Activated naive CD8-positive, alpha-beta T cell (primary cell): ENCODE data around the gene COX20.

ENCODE experiments used
- H3K27ac Mint-ChIP-seq: one replicate; pipeline ENCODE4 v1.8.0; 2021; ENCODE audit warnings: mixed read lengths
- H3K27me3 Mint-ChIP-seq: one replicate; pipeline ENCODE4 v1.8.0; 2021; ENCODE audit warnings: mixed read lengths
- H3K36me3 Mint-ChIP-seq: one replicate; pipeline ENCODE4 v1.8.0; 2021; ENCODE audit warnings: mixed read lengths
- H3K4me1 Mint-ChIP-seq: one replicate; pipeline ENCODE4 v1.8.0; 2021; ENCODE audit warnings: low read depth, mixed read lengths
- H3K4me3 Mint-ChIP-seq: one replicate; pipeline ENCODE4 v1.8.0; 2021; ENCODE audit warnings: mild to moderate bottlenecking, mixed read lengths
- H3K9me3 Mint-ChIP-seq: one replicate; pipeline ENCODE4 v1.8.0; 2021; ENCODE audit warnings: low read depth, mixed read lengths

COX20 gene

DNA sequence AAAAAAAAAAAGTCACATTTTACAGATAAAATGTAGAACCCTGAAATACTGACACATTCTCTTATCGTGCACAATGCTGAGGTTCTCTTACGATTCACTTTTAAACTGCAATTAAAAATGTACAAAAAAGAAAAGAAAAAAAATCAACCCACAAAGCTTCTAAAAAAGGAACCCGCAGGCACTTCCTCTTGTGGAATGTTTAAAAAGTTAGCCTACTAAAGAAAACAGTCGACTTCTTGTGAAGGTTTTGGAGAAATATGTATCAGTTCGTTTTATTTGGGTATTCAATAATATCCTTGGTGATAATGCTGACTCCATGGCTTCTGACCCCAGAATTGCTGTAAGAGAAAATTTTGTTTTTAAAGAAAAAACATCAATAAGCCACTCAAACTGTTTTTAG, 18.7 kb downstream of the COX20 start:
- Mint-ChIP-seq H3K4me3 (peak overlapping the region; percentile 99), H3K27ac (peak overlapping the region; percentile 76), H3K4me1 (peaks cover 93% of the 10 kb centered on the region), H3K27me3 (no peaks in the 10 kb centered on the region), H3K9me3 (no peaks in the 10 kb centered on the region), H3K36me3 (peaks cover 41% of the 10 kb centered on the region)

DNA sequence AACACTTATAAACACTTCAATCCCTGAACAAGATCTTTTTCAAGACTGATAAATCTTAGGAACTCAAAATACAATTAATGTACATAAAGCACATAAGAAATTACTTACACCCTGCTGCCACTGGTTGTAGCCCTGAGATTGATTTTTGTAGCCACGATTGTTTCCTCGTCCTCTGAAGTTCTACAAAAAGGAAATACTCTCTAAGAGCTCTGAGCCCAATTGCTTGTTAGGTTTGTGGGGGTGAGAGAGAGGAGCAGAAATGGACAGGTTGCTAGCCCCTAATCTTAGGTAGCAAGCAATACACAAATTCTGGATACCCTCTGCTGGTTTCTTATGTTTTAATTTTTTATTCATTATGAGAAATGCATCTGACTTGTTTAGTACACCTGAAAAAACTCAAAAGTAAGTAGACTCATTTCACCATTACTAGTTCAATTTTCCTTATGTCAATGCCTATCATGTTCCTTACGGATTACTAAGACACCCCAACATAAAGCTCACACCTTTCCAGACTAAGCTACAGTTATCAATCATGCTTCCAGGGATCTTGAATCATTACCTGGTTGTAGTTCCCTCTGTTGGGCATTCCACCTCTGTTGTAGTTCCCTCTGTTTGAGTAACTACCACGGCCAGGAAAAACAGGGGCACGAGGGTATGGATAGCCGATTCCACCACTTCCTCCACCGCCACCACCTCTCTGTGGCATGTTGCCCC, 19.6 kb downstream of the COX20 start:
- Mint-ChIP-seq H3K4me3 (peak overlapping the region; percentile 99), H3K9me3 (no peaks in the 10 kb centered on the region), H3K36me3 (peaks cover 41% of the 10 kb centered on the region), H3K27me3 (no peaks in the 10 kb centered on the region), H3K27ac (peak overlapping the region; percentile 91), H3K4me1 (peaks cover 92% of the 10 kb centered on the region)

GRCh38 chr1:244857761-244858160, 22.3 kb downstream of the COX20 start:
- Mint-ChIP-seq H3K27ac (peak overlapping the region; percentile 50), H3K9me3 (no peaks in the 10 kb centered on the region), H3K4me1 (peaks cover 79% of the 10 kb centered on the region), H3K27me3 (no peaks in the 10 kb centered on the region), H3K36me3 (peaks cover 44% of the 10 kb centered on the region), H3K4me3 (peak overlapping the region; percentile 99)

GRCh38 chr1:244858357-244858756, 22.9 kb downstream of the COX20 start:
- H3K4me1 Mint-ChIP-seq, result peaks cover 77% of the 10 kb centered on the region
- peaks cover 44% of the 10 kb centered on the region for H3K36me3 Mint-ChIP-seq
- no peaks in the 10 kb centered on the region for H3K27me3 Mint-ChIP-seq
- peak overlapping the region; percentile 51 for H3K27ac Mint-ChIP-seq
- H3K9me3 Mint-ChIP-seq, result no peaks in the 10 kb centered on the region
- peak overlapping the region; percentile 99 for H3K4me3 Mint-ChIP-seq

GRCh38 chr1:244860078-244860477, 24.6 kb downstream of the COX20 start:
- Mint-ChIP-seq H3K9me3 (no peaks in the 10 kb centered on the region), H3K4me1 (peaks cover 65% of the 10 kb centered on the region), H3K4me3 (peak overlapping the region; percentile 99), H3K27me3 (no peaks in the 10 kb centered on the region), H3K36me3 (peaks cover 39% of the 10 kb centered on the region), H3K27ac (peak overlapping the region; percentile 75)

GRCh38 chr1:244860914-244861610, 25.6 kb downstream of the COX20 start:
- Mint-ChIP-seq H3K4me3 (peak overlapping the region; percentile 99), H3K9me3 (no peaks in the 10 kb centered on the region), H3K4me1 (peaks cover 65% of the 10 kb centered on the region), H3K36me3 (peaks cover 31% of the 10 kb centered on the region), H3K27ac (peak overlapping the region; percentile 75), H3K27me3 (no peaks in the 10 kb centered on the region)

DNA sequence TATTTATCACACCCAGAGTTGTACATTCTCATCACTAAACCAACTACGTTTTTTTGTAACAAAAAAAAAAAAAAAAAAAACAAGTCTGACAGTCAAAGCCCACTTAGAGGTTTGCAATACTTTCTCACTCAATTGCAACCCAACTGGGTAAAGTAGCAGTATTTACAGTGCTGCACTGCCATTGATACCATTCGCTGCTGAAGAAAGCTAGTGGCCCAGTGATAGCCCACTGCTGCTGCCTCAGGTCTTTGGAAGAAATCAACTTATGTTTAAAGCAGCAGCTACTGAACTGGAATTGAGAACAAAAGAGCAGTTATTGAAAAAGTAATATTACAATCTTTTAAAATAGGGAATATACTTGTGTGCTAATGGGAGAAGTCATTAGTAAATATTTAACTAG, 26.2 kb downstream of the COX20 start:
- H3K27me3 Mint-ChIP-seq, result no peaks in the 10 kb centered on the region
- H3K27ac Mint-ChIP-seq, result peak overlapping the region; percentile 75
- no peaks in the 10 kb centered on the region for H3K9me3 Mint-ChIP-seq
- H3K4me1 Mint-ChIP-seq, result peaks cover 65% of the 10 kb centered on the region
- peak overlapping the region; percentile 99 for H3K4me3 Mint-ChIP-seq
- H3K36me3 Mint-ChIP-seq, result peaks cover 28% of the 10 kb centered on the region

- H3K36me3 Mint-ChIP-seq, result peaks cover 28% of the 10 kb centered on the region
- no peaks in the 10 kb centered on the region for H3K27me3 Mint-ChIP-seq
- peak overlapping the region; percentile 99 for H3K27ac Mint-ChIP-seq
- H3K4me1 Mint-ChIP-seq, result peaks cover 60% of the 10 kb centered on the region
- H3K9me3 Mint-ChIP-seq, result no peaks in the 10 kb centered on the region
- H3K4me3 Mint-ChIP-seq, result peak overlapping the region; percentile 99
Measured at GRCh38 chr1:244862354-244862698, 26.9 kb downstream of the COX20 start.

- Mint-ChIP-seq H3K4me1 (peaks cover 54% of the 10 kb centered on the region), H3K27me3 (no peaks in the 10 kb centered on the region), H3K4me3 (peak overlapping the region; percentile 99), H3K27ac (peak overlapping the region; percentile 99), H3K36me3 (peaks cover 23% of the 10 kb centered on the region), H3K9me3 (no peaks in the 10 kb centered on the region)
Measured at GRCh38 chr1:244862699-244863490, 27.4 kb downstream of the COX20 start.

DNA sequence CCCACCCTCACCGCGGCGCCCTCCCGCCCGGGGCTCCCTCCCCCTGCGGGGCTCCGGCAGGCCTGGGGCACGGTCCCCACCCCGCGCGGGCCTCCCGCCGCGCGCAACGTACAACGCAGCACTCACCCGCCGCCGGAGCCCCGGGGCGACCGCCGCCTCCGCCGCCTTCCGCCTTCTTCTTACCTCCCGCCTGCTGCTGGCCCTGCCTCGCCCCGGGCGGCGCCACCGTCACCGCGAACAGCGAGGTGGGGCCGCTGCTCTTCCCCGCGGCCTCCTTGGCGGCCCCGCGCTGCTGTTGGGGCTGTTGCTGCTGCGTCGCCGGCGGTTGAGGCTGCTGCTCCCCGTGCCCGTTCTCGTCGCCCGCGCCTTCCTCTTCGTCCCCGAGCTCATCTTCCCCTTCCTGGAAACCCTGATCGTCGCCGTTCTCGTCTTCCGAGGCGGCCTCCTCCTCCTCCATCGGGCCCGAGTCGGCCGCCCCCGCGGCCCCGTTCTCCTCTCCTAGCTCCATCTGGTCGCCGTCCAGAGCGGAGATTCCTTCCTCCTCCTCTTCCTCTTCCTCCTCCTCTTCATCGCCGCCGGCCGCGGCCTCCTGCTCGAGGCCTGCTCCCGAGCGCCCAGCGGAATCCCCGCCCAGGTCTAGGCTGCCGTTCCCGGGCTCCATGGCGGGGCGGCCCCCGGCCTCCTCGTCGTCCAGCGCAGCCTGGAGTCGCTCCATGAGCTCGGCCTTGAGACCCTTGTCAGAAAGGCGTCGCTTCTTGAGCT, 28.2 kb downstream of the COX20 start:
- no peaks in the 10 kb centered on the region for H3K27me3 Mint-ChIP-seq
- H3K4me3 Mint-ChIP-seq, result peak overlapping the region; percentile 95
- peaks cover 20% of the 10 kb centered on the region for H3K36me3 Mint-ChIP-seq
- H3K27ac Mint-ChIP-seq, result peak overlapping the region; percentile 93
- H3K4me1 Mint-ChIP-seq, result peaks cover 47% of the 10 kb centered on the region
- no peaks in the 10 kb centered on the region for H3K9me3 Mint-ChIP-seq

DNA sequence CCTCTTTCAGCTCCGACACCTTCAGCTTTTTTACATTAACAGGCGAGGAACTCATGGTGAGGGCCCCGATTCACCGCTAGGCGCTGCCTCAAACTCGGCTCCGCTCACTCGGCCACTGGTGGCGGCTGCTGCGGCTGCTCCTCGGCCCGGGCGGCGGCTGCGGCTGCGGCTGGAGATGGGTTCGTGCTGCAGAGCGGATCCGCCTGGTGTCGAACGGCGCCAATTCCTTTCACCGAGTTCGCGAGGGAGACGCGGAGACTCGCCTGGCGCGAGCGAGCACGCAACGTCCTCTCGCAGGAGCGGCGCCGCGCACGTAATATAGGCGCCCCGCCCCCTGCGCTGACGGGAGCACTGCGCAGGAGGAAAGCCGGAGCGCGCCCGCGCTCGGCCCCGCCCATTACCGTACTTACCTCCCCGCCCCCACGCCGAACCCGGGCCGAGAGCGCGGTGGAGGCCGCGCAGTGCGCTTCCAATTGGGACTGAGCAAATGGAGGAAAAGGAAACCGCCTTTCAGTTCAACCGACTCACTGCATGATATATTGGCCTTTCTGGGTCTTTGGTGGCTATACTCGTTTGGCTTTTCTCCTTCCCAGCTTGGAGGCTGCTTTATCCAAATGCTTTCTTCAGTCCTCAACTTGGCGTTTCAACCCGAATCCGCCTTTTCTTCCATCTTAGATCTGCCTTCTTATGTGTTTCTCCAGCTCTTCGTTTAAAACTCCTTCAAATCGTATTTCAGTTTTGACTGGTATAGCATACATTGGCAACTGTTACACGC, 29.0 kb downstream of the COX20 start, which contains the start of gene HNRNPU:
TSS of gene HNRNPU (minus strand) at position 291 of the 775 bp plus-strand sequence. CDS start at position 55, 236 bp downstream.
- Mint-ChIP-seq H3K4me1 (peaks cover 40% of the 10 kb centered on the region), H3K9me3 (no peaks in the 10 kb centered on the region)

GRCh38 chr1:244865028-244865371, 29.5 kb downstream of the COX20 start:
- H3K27ac Mint-ChIP-seq, result peak overlapping the region; percentile 93
- peaks cover 16% of the 10 kb centered on the region for H3K36me3 Mint-ChIP-seq
- peak overlapping the region; percentile 95 for H3K4me3 Mint-ChIP-seq
- H3K9me3 Mint-ChIP-seq, result no peaks in the 10 kb centered on the region
- no peaks in the 10 kb centered on the region for H3K27me3 Mint-ChIP-seq
- peaks cover 35% of the 10 kb centered on the region for H3K4me1 Mint-ChIP-seq

More for the DNA sequence above, 29.0 kb downstream of the COX20 start, which contains the start of gene HNRNPU:
- H3K27ac Mint-ChIP-seq, result peak within 1 kb of the TSS; percentile 93
- H3K4me3 Mint-ChIP-seq, result peak within 1 kb of the TSS; percentile 95
- H3K36me3 Mint-ChIP-seq, result peaks cover 16% of the 10 kb centered on the region
- H3K27me3 Mint-ChIP-seq, result no peaks in the 10 kb centered on the region

- H3K9me3 Mint-ChIP-seq, result no peaks in the 10 kb centered on the region
- peaks cover 29% of the 10 kb centered on the region for H3K4me1 Mint-ChIP-seq
- peaks cover 12% of the 10 kb centered on the region for H3K36me3 Mint-ChIP-seq
- H3K27me3 Mint-ChIP-seq, result no peaks in the 10 kb centered on the region
- peak overlapping the region; percentile 95 for H3K4me3 Mint-ChIP-seq
- H3K27ac Mint-ChIP-seq, result peak overlapping the region; percentile 93
Measured at GRCh38 chr1:244865820-244866219, 30.4 kb downstream of the COX20 start.

- Mint-ChIP-seq H3K4me3 (no peak overlapping the region), H3K36me3 (peaks cover 10% of the 10 kb centered on the region), H3K27me3 (no peaks in the 10 kb centered on the region), H3K4me1 (peaks cover 24% of the 10 kb centered on the region), H3K27ac (peak overlapping the region; percentile 93), H3K9me3 (no peaks in the 10 kb centered on the region)
Measured at GRCh38 chr1:244866355-244866754, 30.9 kb downstream of the COX20 start.
